Gastrocnemius medialis (tissue), 4 donors: Measurements from ENCODE around the gene AP1B1.

ENCODE experiments used
- CTCF ChIP-seq, 5 experiments: fragments of 450-650 bp in 3 of 5; fragments of 200-600 bp in 2 of 5; sonication (generic) in 2 of 5; IDR thresholded peaks in 4 of 5; conservative IDR thresholded peaks in 1 of 5; 1 replicate in 4 of 5; 2 replicates in 1 of 5; pipeline ENCODE4 v1.5.1; 2016 to 2019; ENCODE audit warnings: antibody characterized with exemption in 5 of 5, mild to moderate bottlenecking in 3 of 5, moderate library complexity in 3 of 5
- POLR2A ChIP-seq, 2 donors: fragments of 450-650 bp; IDR thresholded peaks; one replicate each; pipeline ENCODE4 v1.6.1; 2017; ENCODE audit warnings: antibody characterized with exemption in 2 of 2, mild to moderate bottlenecking in 2 of 2, moderate library complexity in 2 of 2

GRCh38 chr22:29334696-29335344 lies 53.5 kb downstream of the AP1B1 start:
- no peak for TF ChIP-seq CTCF (IDR thresholded peaks at IDR 0.05 in 4 of 5, conservative IDR thresholded peaks at IDR 0.05 in 1 of 5)
- no peak for TF ChIP-seq POLR2A (IDR thresholded peaks at IDR 0.05)
